Limb (tissue), 2 donors: ENCODE measurements around the gene RBAK.
"Not testable (repeated sequence)": the region's sequence is repeated elsewhere in the genome, so short reads cannot be mapped to it uniquely, and the experiment has no call there.

Experiments used
- DNase-seq, 2 donors: peaks; one replicate each; pipeline ENCODE4 v3.0.0-alpha.2; 2016; ENCODE audit errors: extremely low spot score in 2 of 2

The RBAK gene

GRCh38 chr7:5050676-5051075 lies 5.0 kb downstream of the RBAK start:
- DNase-seq: no peak

GRCh38 chr7:5051731-5052130 lies 6.1 kb downstream of the RBAK start:
- not testable (repeated sequence) for DNase-seq

- no peak for DNase-seq
These were observed 7.5 kb downstream of the RBAK start for GRCh38 chr7:5053175-5053574.

GRCh38 chr7:5063698-5064097 lies 18.0 kb downstream of the RBAK start:
- no peak for DNase-seq

- no peak for DNase-seq
These were observed 18.9 kb downstream of the RBAK start for GRCh38 chr7:5064391-5065106.

- no peak for DNase-seq
These were observed 19.4 kb downstream of the RBAK start for GRCh38 chr7:5065107-5065407.

GRCh38 chr7:5068521-5068920 lies 22.9 kb downstream of the RBAK start:
- no peak for DNase-seq

GRCh38 chr7:5070206-5070605 lies 24.5 kb downstream of the RBAK start:
- DNase-seq: no peak

- not testable (repeated sequence) for DNase-seq
These were observed 29.5 kb downstream of the RBAK start for GRCh38 chr7:5075187-5075586.

GRCh38 chr7:5077740-5078139 lies 32.1 kb downstream of the RBAK start:
- DNase-seq: no peak

GRCh38 chr7:5082806-5083205 lies 37.1 kb downstream of the RBAK start:
- DNase-seq: no peak

- DNase-seq: no peak
These were observed 37.7 kb downstream of the RBAK start for GRCh38 chr7:5083311-5083711.

- DNase-seq: no peak
These were observed 40.6 kb downstream of the RBAK start for GRCh38 chr7:5086256-5086655.

GRCh38 chr7:5088228-5088833 lies 42.7 kb downstream of the RBAK start:
- DNase-seq: not testable (repeated sequence)

GRCh38 chr7:5088906-5089305 lies 43.2 kb downstream of the RBAK start:
- no peak for DNase-seq

- DNase-seq: no peak
These were observed 48.3 kb downstream of the RBAK start for GRCh38 chr7:5093948-5094347.

- no peak for DNase-seq
These were observed 49.0 kb downstream of the RBAK start for GRCh38 chr7:5094641-5095040.

GRCh38 chr7:5116359-5116758 lies 70.7 kb downstream of the RBAK start:
- no peak for DNase-seq

GRCh38 chr7:5117095-5117970 lies 71.7 kb downstream of the RBAK start:
- DNase-seq: no peak
